ENCODE results near the gene FGF4.

Gene FGF4

GRCh38 chr11:69752890-69753289 is 22.3 kb downstream of the FGF4 start (continued):
- TF ChIP-seq SALL2 (tag by site-specific recombination; IDR thresholded peaks at IDR 0.05; ENCODE audit: borderline replicate concordance) (no peak), ZNF48 (tag by site-specific recombination; IDR thresholded peaks at IDR 0.05) (no peak), ZNF560 (tag by site-specific recombination; IDR thresholded peaks at IDR 0.05; ENCODE audit: borderline replicate concordance) (no peak), ZNF24 (tag by site-specific recombination; IDR thresholded peaks at IDR 0.05) (no peak), KLF10 (tag by site-specific recombination; IDR thresholded peaks at IDR 0.05) (no peak), ZNF335 (tag by site-specific recombination; conservative IDR thresholded peaks at IDR 0.05) (no peak), ZNF791 (tag by site-specific recombination; IDR thresholded peaks at IDR 0.05) (no peak), ZBTB26 (tag by site-specific recombination; optimal IDR thresholded peaks at IDR 0.05) (no peak)

GRCh38 chr11:69750875-69751597 is 24.1 kb downstream of the FGF4 start:
- Histone ChIP-seq H3K36me3 (ENCODE audit: control insufficient read depth in 2 of 2, insufficient read depth in 1 of 2, low read length in 2 of 2) (no peaks in the 10 kb centered on the region), H3K4me3 (ENCODE audit: low read depth, low read length) (no peak overlapping the region), H3K27ac (ENCODE audit: extremely low read depth, low read depth, low read length) (no peak overlapping the region), H3K4me1 (ENCODE audit: control insufficient read depth, insufficient read depth, low read length) (no peaks in the 10 kb centered on the region), H3K9me3 (ENCODE audit: control insufficient read depth, insufficient read depth, low read depth, low read length) (no peaks in the 10 kb centered on the region)
- POLR2A ChIA-PET, result no interaction called here
- CTCF ChIA-PET, result no interaction called here
- TF ChIP-seq ZNF292 (tag by site-specific recombination; IDR thresholded peaks at IDR 0.05; ENCODE audit: borderline replicate concordance, low read depth) (no peak), ZNF76 (tag by site-specific recombination; IDR thresholded peaks at IDR 0.05; ENCODE audit: borderline replicate concordance, low read depth) (no peak), ZNF692 (tag by site-specific recombination; IDR thresholded peaks at IDR 0.05) (no peak), CTCF (tag by site-specific recombination; IDR thresholded peaks at IDR 0.05) (no peak), ZNF174 (tag by site-specific recombination; IDR thresholded peaks at IDR 0.05) (no peak), ZSCAN5A (tag by site-specific recombination; IDR thresholded peaks at IDR 0.05) (no peak), ELK4 (IDR thresholded peaks at IDR 0.05; ENCODE audit: borderline replicate concordance, low read depth, low read length) (no peak), ZNF580 (tag by site-specific recombination; IDR thresholded peaks at IDR 0.05) (no peak), ZNF623 (tag by site-specific recombination; IDR thresholded peaks at IDR 0.05) (peak; percentile 83), ZNF350 (tag by site-specific recombination; IDR thresholded peaks at IDR 0.05) (no peak), ZNF274 (IDR thresholded peaks at IDR 0.05; ENCODE audit: low read length) (no peak), ZNF274 (tag by site-specific recombination; IDR thresholded peaks at IDR 0.05; ENCODE audit: borderline replicate concordance) (no peak), ZFHX2 (tag by site-specific recombination; conservative IDR thresholded peaks at IDR 0.05) (peak; percentile 18; the same call in 1 of the 2 replicates), ZNF558 (tag by site-specific recombination; IDR thresholded peaks at IDR 0.05) (no peak), HOXA7 (CRISPR knock-in tag; IDR thresholded peaks at IDR 0.05; ENCODE audit: borderline replicate concordance) (no peak), ZNF239 (tag by site-specific recombination; IDR thresholded peaks at IDR 0.05) (no peak), ZNF10 (tag by site-specific recombination; IDR thresholded peaks at IDR 0.05) (no peak), KLF17 (tag by site-specific recombination; IDR thresholded peaks at IDR 0.05) (0 out of 2 replicates have a peak, but pooled peaks have one; percentile 18), ZSCAN18 (tag by site-specific recombination; IDR thresholded peaks at IDR 0.05) (no peak)
